GM21367 (cell line): ENCODE measurements around the gene ELMO1.

ENCODE experiments used
- ATAC-seq: cut with Tn5 transposase; IDR thresholded peaks from one replicate; pipeline ENCODE4 v1.9.1; 2021; ENCODE audit not compliant: unreplicated experiment

ELMO1 gene

DNA sequence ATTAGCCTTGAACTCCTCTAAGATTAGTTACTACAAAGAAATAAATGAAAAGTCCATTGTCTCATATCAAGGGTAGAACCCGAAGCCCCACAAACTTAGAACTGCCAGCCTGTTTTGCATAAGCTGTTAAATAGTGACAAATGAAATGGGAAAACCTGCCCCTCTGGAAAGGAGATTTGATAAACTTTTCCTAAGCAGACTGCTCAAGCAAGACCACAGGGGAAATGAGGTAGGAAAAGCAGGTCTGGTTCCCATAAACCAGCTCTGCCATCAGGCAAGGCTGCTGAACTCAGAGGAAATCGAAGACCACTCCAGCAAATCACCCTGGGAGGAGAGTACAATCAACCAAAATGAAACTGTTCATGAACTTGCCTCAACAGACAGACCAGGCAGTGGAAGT is 542.8 kb downstream of the ELMO1 start:
- no peak for ATAC-seq

- no peak for ATAC-seq
Measured at GRCh38 chr7:36904802-36905201, 543.9 kb downstream of the ELMO1 start.

- ATAC-seq = no peak
Measured at GRCh38 chr7:36904101-36904500, 544.6 kb downstream of the ELMO1 start.

- no peak for ATAC-seq
Measured at GRCh38 chr7:36900988-36901710, 547.5 kb downstream of the ELMO1 start.

GRCh38 chr7:36898186-36898585 is 550.5 kb downstream of the ELMO1 start:
- no peak for ATAC-seq

- ATAC-seq = no peak
Measured at GRCh38 chr7:36896956-36897590, 551.6 kb downstream of the ELMO1 start.

GRCh38 chr7:36896418-36896817 is 552.2 kb downstream of the ELMO1 start:
- ATAC-seq = no peak

- ATAC-seq = no peak
Measured at GRCh38 chr7:36895192-36895591, 553.5 kb downstream of the ELMO1 start.

DNA sequence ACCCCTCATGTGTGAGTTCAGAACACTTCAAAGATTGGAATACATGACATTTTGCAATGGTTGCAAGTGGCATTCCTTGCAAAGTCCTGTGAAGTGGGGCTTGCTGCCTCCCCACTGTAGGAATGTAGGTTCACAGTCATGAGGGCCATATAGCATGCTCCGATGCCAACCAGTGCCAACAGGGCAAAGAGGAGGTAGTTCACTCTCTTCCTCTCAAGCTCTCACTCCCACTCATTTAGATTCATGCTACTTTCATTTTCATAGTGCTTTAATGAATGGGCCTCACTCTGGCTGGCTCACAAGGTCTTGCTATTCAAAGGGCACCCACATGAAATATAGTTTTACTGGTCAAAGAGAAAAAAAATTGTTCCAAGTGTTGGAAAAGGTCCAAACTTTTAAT is 554.5 kb downstream of the ELMO1 start:
- no peak for ATAC-seq

- ATAC-seq = no peak
Measured at GRCh38 chr7:36889182-36889581, 559.5 kb downstream of the ELMO1 start.

DNA sequence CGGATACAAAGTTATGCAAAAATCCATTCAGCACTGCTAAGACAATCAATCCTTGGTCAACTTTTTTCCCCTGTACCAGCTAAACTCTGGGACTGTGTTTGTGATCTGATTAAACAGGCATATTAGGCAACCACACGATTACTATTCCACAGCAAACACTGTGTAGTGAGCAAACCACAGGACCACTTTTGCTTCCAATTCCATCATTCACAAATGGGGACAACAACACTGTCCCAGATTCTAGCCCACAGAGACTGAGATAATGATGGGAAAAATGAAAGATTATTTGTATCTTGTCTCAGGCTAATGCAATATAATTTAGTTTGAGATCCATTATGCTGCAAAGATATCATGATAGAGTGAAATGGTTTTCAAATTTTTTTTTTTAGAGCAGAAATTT is 560.7 kb downstream of the ELMO1 start:
- ATAC-seq = no peak

GRCh38 chr7:36887233-36887632 is 561.4 kb downstream of the ELMO1 start:
- ATAC-seq = no peak

DNA sequence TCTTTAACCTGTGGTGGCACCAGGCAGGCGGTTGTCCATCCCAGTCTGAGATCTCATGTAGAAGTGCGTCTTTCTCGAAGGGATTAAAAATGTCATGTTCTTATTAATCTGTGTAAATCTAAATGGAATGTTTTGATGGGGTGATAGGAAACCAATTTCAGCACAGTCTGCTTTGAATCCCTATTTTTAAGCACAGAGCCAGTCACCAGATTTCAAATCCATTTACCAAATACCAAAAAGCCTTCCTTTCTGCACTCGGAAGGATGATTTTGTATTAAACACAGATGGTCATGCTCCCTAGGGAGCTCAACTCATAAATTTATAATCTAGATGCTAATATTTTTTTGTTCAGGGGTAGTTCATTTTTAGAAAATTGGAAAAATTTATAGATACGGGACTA is 563.8 kb downstream of the ELMO1 start:
- no peak for ATAC-seq

GRCh38 chr7:36884351-36884750 is 564.3 kb downstream of the ELMO1 start:
- ATAC-seq = no peak

DNA sequence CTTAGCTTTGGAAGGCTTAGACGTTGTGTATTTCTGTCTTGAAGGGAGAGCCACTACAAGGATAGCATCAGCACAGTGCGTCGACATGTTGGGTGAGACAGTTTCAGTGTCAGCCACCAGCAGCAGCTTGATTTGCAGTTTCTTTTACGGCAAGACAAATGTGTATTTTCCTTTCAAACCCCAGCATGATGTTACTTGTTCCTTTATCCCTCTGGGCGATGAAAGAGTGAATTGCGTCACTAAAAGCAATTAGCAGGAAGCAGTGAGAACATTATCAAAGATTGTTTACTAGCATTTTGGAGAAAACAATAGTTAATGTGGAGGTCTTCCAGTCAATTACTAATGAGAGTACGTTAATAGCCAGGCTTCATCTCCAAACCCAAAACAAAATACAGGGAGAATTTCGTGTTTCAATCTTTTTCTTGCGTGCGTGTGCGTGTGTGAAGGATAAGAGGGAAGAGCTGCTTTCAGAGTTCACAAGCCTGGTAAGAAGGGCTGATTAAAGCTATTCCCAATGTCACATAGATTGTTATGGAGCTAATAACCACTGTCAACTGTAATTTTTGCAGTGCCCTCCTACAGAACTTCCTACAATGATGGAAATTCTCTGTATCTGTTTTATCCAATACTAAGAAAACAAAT is 567.3 kb downstream of the ELMO1 start:
- no peak for ATAC-seq

DNA sequence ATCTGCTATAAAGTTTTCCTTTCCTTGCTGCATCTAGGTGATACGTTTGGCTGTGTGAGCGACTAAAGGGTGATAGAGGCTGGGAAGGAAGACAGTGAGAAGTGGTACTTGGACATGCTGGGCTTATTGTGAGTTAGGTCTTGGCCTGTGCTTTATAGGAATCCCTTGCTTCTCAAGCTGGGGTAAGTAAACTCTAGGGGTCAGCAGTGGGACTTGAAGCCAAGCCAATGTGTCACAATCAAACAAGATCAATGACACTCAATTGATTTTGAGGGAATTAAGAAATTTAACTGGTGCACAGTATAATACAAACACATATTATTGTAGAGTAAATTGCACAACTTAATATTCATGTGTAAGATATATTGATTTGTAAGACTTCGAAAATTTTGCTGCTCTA is 568.6 kb downstream of the ELMO1 start:
- ATAC-seq = no peak

DNA sequence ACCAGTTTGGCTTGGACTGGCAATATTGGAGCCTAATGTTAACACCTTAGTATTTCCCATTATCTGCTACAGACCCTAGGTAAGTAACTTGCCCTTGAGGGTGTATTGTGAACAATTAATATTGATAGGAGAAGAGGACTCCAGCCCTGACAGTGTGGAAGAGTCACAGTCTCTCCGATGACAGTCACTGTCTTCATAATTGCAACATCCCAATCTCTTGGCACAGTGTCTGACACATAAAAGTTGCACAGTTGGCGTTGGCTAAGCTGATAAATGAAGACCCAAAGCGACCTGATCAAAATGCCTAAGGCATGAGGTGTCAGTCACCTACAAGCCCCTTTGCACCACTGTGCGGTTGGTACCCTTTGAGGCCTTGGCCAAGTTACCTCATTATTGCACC is 569.6 kb downstream of the ELMO1 start:
- ATAC-seq = no peak

GRCh38 chr7:36878288-36878687 is 570.4 kb downstream of the ELMO1 start:
- no peak for ATAC-seq

GRCh38 chr7:36875794-36876193 is 572.9 kb downstream of the ELMO1 start:
- no peak for ATAC-seq

GRCh38 chr7:36874041-36874440 is 574.6 kb downstream of the ELMO1 start:
- ATAC-seq = no peak

DNA sequence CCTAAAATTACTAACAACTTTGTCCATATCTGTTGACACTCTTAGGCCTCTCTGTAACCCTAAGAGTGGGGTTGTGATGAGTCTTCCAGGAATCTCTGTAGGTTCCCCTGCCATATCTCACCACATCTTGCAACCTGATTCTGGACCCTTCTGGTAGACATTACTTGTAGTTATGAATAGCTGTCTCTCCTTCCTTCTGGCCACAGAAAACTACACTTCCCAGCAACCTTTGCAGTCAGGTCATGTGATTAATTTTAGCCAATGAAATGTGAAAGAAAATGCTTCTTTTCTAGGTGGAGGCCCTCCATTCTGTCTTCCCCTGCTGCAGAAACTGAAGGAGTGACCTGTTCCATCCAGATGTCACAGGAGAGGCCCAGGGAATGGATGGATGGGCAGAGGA is 576.8 kb downstream of the ELMO1 start:
- ATAC-seq = no peak

DNA sequence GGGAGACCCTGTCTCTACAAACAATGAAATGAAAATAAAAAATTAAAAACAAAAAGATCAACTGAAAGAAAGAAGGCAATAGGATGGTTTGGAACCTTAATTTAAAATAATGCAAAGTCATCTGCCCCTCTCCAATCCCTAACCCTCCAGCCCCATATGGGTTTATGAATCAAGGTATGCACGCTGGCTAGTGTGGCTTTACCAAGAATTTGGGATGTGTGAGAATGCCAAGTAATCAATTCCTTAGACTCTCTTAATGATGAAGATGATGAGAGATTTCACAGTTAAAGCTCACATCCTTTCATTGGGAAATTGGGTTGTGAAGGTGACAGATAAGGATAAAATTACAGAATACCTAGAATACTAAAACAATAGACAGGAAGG is 577.3 kb downstream of the ELMO1 start:
- no peak for ATAC-seq
